NCI-H82 treated with DMSO at 0.1 percent for 48 hours (cell line): ENCODE results near the gene NCEH1.
A peak's percentile ranks its signal among the peaks of the same experiment; 100 is the strongest.

Experiments
- DNase-seq: peaks from one replicate; lab custom pipeline; 2025; ENCODE audit not compliant: unreplicated experiment; lab: John Stamatoyannopoulos, UW

NCEH1 gene

DNA sequence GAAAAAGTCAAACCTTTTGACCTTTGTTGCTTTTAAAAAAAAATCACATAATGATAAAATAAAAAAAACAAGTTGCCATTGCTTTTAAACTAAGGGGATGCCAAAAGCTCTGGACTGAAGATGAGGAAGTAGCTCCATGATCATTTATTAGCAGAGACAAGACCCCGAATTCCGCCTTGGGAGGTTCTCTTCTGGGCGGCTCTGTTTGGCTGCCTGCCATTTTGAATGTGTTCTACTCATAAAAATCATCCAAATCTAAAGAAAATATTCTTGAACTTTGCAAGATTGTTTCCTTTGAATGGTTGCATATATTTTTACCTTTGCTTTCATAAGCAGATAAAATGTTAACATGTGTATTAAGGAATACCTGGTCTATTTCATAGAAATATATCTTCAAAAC lies 63.8 kb downstream of the NCEH1 start:
- no peak for DNase-seq

DNA sequence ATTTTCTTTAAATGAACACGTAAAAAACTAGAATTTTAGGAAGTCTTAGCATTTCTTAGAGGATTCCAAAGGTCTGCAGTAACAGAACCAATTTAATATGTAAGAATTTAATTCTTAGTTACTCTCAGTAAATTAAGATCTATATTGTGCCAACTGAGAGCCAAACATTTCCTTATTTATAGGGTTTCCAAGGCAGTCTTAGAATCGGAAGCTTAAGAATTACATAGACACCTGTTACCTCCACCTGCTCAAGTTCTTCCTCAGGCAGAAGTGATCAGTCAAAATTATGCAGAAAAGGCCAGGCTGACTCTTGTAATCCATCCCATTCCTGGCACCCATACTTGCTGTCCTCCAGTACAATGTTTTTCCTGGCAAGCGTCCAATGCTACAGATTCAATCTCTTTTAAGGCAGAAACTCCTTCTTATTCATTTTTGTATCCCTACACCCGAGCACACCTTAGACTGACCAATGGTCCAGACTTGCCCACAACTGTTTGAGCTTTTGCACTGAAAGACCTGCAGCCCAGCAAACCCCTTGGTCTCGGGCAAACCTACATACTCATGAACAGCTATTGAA lies 64.3 kb downstream of the NCEH1 start:
- DNase-seq, result no peak

GRCh38 chr3:172644258-172644657 lies 66.6 kb downstream of the NCEH1 start:
- DNase-seq, result no peak

GRCh38 chr3:172643506-172644179 lies 67.2 kb downstream of the NCEH1 start:
- no peak for DNase-seq

- DNase-seq, result no peak
Observed at GRCh38 chr3:172641291-172641690, 69.6 kb downstream of the NCEH1 start.

DNA sequence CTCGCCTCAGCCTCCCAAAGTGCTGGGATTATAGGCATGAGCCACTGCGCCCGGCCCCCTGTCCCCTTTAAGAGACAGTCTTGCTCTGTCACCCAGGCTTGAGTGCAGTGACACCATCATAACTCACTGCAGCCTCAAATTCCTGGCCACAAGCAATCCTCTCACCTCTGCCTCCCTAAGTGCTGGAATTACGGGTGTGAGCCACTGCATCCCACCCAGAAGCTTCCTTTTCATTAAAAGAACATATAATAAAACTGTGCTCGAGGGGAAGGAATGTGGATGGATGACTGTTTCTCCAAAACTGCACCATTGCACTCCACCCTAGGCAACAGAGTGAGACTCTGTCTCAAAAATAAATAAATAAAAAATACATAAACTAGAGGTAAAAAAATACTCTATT lies 70.1 kb downstream of the NCEH1 start:
- DNase-seq, result no peak

DNA sequence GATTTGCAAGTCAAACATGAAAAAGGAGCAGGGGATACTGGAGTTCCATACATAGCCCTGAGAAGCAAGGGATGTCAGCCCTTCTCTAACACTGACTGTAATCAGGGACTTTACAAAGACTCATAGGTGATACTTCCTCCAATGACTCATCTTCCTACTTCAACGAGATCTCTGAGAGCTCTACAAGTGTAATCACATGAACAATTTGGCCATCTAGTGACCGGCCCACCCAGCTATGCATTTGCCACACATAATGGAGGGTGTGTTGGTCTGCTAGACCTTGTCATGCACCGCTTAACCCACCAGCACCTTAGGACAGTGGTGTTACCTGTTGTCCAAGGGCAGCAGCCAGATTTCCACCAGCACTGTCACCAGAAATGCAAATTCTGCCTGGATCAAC lies 75.3 kb downstream of the NCEH1 start:
- DNase-seq, result no peak

GRCh38 chr3:172634948-172635347 lies 75.9 kb downstream of the NCEH1 start:
- no peak for DNase-seq

DNA sequence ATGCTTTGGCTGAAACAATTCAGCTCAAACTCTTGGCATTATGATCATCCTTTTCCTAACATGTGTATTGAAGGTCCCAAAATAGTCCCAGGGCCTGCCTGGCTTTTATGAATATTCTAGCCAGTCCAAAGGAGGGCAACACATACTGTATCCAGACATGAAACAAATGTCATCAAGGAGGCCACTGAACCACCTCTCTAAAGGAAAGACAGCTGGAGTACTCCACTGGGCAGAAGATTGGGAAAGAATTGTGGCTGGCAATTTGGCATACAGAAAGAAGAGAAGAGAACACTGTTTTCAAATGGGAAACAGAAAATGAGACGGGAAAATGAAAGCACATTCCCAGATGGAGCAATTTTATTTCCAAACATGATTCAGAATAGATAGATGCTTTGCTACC lies 80.6 kb downstream of the NCEH1 start:
- no peak for DNase-seq

DNA sequence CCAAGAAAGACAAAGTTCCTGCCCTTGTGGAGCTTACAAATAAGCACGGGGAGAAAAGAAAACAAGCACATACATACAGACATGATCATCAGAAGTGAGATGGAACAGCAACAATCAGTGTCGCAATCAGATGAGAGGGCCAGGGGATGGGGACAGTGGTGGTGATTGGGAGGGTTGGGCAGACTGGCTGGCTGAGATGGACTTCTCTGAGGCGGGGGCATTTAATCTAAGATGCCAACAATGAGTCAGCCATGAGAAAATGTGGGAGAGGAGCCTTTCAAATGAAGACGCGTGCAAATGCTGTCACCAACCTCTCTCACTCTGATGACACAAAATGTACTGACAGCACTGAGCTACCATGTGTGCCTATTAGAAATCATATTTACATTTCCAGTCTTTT lies 81.4 kb downstream of the NCEH1 start:
- DNase-seq, result no peak

- DNase-seq, result peak; percentile 11
Observed at GRCh38 chr3:172627057-172627809, 83.6 kb downstream of the NCEH1 start.

GRCh38 chr3:172626021-172626640 lies 84.7 kb downstream of the NCEH1 start:
- DNase-seq, result no peak

DNA sequence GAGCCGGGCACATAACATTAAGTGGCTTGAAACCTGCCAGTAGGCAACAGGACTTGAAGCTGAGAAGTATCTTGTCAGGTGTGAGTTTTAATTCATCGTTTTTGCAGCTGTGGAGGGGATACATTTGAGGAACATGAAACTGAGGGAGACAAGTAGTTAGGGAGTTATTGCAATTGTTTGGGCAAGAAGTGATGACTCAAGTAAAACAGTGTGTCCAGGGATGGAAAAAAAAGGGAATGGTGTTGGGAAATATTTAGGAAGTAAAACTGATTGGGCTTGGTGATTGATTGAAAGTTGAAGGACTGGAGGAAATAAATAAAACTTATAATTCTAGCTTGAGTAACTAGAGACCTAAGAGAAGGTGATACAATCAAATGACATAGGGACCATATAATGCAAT lies 85.5 kb downstream of the NCEH1 start:
- no peak for DNase-seq

- DNase-seq, result no peak
Observed at GRCh38 chr3:172624999-172625398, 85.9 kb downstream of the NCEH1 start.

DNA sequence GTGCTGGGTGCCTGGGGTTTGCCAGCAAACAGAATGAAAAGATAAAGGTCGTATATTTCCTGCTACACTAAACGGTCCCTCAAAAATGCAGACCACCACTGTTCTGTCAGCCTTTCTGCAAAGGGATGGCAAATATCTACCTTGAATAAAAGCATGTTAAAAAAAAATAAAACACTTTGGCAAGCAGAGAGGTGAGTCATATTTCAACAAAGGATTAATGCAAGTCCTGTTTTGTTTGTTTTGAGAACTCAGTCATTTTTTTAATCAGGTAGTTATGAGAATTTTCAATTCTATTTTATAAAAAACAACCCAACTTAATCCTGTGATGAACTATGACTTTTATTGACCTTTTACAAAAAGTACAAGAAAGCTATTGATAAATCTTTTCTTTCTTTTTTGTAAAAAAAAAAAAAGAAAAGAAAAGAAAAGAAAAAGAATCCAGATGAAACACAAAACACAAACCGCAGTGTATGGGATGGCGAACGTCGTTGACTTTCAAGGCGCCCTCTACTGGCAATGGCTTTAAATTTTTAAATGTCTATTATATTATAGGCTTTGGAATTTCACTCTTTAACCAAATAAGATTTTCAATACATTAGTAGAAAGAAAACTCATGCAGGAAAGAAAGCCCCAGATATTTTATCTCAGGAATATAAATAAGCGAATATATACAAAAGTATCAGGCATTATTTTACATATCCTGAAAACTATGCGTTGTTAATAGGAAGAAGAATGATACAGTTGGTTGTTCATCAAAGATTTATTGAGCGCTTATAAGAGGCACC lies 87.8 kb downstream of the NCEH1 start:
- no peak for DNase-seq

GRCh38 chr3:172622156-172622555 lies 88.7 kb downstream of the NCEH1 start:
- DNase-seq, result no peak

- no peak for DNase-seq
Observed at GRCh38 chr3:172617976-172618375, 92.9 kb downstream of the NCEH1 start.

DNA sequence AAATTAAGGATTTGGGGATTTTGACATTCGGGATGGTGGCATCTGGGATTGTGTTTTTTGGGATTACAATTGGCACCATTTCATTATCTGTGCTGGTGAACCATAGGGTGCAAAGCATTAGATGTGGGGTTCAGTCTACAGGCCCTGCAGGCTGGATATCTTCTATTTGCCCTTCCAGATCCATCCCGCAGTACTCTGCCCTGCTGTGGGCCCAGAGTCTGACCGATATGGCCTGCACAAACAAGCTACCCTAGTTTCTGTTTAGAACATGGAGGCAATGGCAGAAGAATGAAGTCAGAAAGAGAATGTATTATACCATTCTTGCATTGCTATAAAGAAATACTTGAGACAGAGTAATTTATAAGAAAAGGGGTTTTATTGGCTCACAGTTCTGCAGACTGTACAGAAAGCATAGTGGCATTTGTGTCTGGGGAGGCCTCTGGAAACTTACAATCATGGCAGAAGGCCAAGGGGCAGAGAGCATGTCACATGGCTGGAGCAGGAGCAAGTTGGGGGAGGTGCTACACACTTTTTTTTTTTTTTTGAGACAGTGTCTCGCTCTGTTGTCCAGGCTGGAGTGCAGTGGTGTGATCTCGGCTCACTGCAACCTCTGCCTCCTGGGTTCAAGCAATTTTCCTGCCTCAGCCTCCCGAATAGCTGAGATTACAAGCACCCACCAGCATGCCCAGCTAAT lies 93.7 kb downstream of the NCEH1 start:
- no peak for DNase-seq

DNA sequence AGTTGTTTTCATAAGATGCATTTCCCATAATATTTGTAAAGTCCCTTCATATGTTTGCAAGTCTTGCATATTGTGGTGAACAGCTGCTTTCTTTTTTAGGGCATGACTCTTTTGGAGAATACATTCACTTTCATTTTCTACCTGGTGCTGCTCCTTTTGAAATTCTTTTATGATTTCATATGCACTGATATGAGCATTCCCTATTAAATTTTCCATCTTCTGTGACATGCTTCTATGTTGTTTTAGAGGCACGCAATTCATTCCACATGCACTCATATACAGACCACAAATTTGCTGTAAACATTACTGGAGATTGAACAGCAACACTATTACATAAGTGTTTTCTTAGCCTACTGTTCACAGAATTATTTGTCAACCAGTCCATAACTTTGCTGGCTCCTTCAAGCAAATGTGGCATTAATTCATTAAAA lies 94.8 kb downstream of the NCEH1 start:
- no peak for DNase-seq

GRCh38 chr3:172615296-172615695 lies 95.6 kb downstream of the NCEH1 start:
- no peak for DNase-seq
